Umbilical cord (tissue), 2 donors: Measurements from ENCODE around the gene NDUFA13. TPM values are rescaled to one million over a fixed set of nuclear protein-coding genes. Genes with fewer than 3 reads are reported as not detected.
"Not testable (repeated sequence)": the region's sequence is repeated elsewhere in the genome, so short reads cannot be mapped to it uniquely, and the experiment has no call there.

Source experiments
- DNase-seq: peaks from one replicate; pipeline ENCODE4 v3.0.0-alpha.2; 2015; ENCODE audit warnings: low spot score
- total RNA-seq: library from RNA; depleted of rRNA; stranded (reverse); fragments of >200 nt; gene quantifications from one replicate; pipeline ENCODE4 v1.2.3, GENCODE V29; 2014; ENCODE audit warnings: low replicate concordance; ENCODE audit not compliant: insufficient read depth

Gene NDUFA13
- 121 TPM for total RNA-seq

DNA sequence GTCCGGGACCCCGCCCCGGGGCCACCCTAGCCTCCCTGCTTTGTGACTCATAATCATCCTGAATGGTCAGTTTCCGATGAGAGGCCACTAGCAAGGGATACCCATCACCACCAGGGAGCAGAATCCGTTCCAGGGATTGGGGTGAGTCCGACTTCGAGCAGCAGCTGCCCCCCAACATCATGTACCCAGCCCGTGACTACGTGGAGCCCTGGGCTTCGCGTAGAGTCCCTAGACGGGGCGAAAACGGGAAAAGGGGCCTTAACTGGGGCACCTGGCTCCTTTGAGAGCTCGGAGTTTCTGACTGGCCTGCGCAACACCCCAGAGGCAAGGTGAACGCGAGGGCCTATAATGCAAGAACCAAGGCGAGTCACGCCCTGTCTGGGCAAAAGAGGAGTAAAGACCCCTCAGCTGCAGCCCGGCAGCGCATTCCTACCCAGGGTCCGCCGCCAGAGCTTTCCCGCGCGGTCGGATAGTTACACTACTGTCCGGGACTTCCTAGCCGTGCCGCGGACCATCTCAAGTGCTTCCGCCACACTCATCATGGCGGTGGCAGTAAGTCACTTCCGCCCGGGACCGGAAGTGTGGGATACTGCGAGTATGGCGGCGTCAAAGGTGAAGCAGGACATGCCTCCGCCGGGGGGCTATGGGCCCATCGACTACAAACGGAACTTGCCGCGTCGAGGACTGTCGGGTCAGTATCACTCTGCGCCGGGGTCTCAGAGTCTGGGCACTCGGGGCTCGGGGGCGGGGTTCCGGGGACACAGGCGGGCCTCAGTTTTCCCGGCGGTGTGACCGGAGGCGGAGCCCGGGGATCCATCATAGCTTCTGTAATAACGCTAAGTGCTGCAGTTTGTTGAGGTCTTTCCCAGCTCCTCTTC, at the start of gene NDUFA13:
Gene NDUFA13 (plus strand): TSS at position 584 of the 878 bp plus-strand sequence. CDS start 14 bp downstream, at position 598.
- DNase-seq: peak; percentile 97

DNA sequence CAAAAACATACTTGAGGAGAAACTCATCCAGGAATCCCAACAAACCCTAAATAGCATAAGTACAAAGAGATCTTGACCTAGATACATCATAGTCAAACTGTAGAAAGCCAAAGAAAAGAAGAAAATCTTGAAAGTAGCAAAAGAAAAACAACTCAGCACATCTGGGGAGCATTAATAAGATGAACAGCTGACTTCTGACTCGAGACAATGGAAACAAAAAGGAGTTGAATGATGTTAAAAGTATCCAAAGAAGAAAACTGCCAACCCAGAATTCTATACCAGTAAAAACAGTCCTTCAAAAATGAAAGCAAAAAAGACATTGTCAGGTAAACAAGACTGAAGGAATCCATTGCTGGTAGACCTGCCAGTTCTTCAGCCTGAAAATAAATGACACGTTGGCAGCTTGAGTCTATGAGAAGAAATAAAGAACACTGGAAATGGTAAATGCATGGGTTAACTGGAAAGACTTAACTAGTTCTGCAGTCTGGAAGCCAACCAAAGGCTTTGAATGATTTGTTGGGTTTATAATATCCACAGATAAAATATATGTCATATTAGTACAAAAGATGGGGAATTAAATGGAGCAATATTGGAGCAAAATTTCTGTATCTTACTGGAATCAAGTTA, 47.5 kb upstream of the NDUFA13 start:
- DNase-seq: no peak

DNA sequence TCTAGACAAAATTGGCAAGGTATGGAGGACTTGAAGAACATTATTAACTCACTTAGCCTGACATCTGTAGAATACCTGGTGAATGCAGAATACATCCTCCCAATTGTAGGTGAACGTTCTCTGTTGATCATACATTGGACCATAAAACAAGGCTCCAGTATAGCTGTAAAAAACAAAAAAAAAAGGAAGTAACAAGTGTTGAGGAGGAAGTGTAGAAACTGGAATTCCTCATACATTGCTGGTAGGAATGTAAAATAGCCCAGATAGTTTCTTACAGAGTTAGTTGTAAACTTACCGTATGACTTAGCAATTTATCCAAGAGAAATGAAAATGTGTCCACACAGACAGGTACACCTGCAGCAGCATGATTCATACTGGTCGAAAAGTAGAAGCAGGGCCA, 45.4 kb upstream of the NDUFA13 start:
- no peak for DNase-seq

- DNase-seq: no peak
Observed at GRCh38 chr19:19471682-19472081, 44.3 kb upstream of the NDUFA13 start.

- DNase-seq: not testable (repeated sequence)
Observed at GRCh38 chr19:19472106-19472505, 43.9 kb upstream of the NDUFA13 start.

GRCh38 chr19:19475015-19475765, 40.8 kb upstream of the NDUFA13 start:
- DNase-seq: no peak

DNA sequence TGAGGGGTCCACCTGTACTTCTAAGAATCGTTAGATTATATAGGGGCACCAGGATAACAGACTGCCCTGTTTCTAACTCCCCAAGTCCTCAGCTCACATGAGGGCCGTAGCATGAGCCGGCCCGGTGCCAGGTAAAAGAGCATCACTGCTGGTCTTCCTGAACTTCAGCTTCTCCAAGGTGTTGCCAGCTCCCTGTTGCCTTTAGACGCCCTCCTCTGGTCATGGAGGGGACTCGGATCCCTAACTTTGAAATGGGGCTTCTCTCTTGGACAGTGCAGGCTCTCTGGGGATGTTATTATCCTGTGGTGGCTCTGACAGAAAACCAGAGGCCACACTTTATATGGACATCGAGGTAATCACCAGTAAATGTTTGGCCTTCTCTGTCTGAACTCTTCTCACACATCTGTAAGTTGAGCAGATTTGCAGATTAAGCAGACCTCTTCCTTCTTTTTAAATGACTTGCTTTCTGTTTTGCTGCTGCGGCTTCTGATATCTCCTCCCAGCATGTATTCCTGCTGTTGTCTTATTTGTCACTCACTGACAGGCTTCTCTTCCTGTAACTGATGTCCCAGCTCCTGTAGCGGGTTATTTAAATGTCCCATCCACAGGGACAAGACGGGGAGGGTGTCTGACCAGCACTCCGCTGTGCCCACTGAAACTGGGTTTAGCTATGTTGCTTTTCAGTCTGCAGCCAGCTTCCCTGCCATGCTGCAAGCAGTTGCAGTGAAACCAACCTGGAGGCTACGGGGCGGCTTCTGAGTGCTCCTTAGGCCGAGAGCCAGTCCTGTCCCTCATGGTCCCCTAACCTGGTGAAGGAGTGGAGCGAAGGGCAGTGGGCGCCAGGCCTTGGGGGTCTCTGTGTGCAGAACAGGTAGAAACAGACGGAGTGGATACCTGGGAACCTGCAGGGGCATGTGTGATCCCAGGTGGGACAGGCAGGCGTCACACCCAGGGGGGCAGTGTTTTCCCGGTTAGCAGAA, 39.9 kb upstream of the NDUFA13 start:
- no peak for DNase-seq

DNA sequence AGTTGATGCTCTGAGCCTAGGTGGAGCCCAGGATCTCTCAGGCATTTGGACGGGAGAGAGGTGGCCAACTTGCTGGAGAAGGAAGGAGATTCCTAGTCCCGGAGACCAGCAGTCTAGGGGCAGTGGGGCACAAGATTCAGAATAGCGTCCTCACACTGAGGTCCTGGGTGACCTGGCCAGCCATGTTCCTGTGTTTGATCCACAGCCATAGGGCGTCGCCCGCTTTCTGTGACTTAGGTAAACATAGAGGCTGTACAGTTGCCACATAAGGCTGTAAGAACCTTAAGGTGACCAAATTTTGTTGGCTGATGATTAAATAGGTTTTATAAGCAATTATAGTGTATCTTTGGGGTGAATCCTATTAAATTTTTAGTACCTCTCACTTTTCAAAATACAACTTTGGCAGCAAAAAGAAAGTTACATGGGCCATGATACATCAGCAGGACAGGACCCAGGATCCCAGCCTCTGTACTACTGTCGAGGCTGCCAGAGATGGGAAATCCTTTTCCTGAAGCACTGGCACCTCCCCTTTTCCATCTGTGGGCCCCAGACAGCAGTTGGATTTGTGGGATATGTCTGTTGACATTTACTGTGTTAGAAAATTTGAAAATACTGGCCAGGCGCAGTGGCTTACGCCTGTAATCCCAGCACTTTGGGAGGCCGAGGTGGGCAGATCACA, 38.2 kb upstream of the NDUFA13 start:
- DNase-seq: peak; percentile 42

DNA sequence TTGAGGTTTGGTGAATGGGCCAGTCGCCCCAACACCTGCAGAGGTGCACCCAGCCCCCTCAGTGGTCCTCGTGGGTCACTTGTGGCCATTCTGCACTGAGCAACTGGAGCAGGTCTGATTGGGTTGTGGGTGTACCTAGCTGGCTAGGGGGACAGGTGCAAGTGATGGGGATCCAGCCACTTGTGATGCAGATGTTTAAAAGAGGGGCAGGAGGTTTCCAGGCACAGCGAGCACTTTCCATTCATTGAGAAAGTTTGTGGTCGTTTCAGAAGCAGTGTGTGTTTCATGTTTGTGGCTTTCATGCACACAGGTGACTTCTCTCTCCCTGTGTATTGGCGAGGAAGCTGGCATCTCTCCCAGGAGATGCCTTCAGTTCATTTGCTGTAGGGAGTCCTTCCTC, 35.3 kb upstream of the NDUFA13 start:
- no peak for DNase-seq

GRCh38 chr19:19482809-19483596, 33.0 kb upstream of the NDUFA13 start:
- peak; percentile 85 for DNase-seq

GRCh38 chr19:19485161-19485997, 30.6 kb upstream of the NDUFA13 start:
- DNase-seq: peak; percentile 39

DNA sequence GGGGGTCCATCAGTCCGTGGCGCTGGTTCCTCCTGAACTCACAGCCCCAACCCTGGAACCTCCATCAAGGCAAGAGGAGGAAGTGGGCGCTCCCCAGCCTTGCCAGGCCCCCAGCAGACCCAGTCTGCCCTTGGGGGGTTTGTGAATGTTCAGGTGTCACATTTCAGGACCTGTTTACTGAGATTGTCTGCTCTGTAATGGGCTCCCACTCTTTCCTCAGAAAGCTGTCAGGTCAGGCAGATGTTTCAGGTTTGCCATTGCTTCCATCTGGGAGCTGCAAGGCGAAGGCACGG, 30.1 kb upstream of the NDUFA13 start:
- no peak for DNase-seq

GRCh38 chr19:19486343-19487076, 29.5 kb upstream of the NDUFA13 start:
- no peak for DNase-seq

DNA sequence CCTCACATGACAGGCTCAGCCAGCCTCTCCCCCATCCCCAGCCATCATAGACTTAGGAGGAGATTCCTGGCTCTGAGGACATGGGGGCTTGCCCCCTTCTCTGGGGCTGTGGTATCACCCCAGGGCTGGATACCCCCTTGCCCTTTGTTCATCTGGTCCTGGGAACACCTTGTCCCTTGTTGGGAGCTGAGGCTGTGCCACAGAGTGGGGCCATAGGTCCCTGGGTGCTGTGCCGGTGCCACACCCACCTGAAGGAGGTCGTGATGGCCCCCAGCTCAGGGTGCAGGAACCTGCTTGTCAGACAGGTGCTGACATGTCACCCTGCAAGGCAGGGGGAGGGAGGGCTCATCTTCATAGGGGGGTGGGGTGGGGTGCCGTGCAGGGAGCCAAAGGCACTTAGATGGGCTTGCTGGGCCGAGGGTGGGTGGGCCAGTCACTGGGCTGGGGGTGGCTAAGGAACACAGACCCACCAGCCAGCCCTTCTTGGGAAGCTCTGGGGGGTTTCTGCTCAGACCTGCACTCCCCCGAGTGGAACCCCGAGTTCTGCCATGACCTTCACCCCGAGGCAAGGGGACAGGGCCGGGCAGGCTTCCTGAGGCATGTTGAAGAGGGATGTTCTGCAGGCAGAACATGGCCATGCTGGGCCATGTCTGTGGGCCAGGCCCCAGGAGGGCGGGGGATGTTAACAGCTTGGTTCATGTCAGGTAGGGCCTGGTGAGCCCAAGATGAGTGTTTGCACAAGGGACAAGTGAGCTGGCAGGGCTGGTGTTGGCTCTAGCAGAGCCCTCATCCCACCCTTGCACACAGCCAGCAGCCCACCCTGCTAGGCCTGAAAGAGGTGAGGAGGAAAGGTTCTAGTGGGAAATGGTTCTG, 28.7 kb upstream of the NDUFA13 start:
- DNase-seq: no peak

- DNase-seq: peak; percentile 74
Observed at GRCh38 chr19:19487950-19488874, 27.8 kb upstream of the NDUFA13 start.
